Germinal center (tissue), 1 donor: ENCODE data around the gene CNOT1.
"Not testable (repeated sequence)": the region's sequence is repeated elsewhere in the genome, so short reads cannot be mapped to it uniquely, and the experiment has no call there.

Source experiments
- DNase-seq: peaks from one replicate; pipeline ENCODE4 v3.0.0; 2012; ENCODE audit warnings: mixed read lengths, low spot score

CNOT1 gene

DNA sequence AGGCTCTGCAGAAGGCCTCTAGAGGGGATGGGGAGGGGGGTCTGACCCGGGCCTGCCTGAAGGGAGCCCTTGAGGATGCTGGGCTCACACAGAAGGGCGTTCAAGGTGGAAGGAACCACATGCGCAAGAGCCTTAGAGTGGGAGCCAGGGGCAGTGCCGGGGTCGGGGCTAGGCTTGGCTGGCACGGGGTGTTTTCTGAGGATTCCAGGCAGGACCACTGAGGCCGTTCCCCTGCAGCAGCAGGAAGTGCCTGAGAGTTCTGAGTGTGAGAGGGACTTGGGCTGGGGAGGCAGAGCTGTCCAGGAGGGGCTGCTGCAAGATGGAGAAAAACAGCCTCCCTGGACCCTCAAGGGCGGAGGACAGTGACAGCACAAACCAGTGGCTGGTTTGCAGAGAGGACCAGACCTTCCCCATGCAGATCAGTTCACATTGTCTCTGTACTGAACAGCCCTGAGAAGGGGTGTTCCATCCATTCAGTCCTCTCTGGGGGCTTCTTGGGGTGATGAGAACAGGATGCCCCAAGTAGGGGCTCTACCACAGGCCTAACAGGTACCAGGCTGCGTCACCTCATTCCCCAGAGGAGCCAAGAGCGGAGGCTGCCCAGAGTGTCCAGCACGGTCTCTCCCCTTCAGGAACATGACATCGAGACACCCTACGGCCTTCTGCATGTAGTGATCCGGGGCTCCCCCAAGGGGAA lies 126.3 kb downstream of the CNOT1 start:
- DNase-seq = no peak

DNA sequence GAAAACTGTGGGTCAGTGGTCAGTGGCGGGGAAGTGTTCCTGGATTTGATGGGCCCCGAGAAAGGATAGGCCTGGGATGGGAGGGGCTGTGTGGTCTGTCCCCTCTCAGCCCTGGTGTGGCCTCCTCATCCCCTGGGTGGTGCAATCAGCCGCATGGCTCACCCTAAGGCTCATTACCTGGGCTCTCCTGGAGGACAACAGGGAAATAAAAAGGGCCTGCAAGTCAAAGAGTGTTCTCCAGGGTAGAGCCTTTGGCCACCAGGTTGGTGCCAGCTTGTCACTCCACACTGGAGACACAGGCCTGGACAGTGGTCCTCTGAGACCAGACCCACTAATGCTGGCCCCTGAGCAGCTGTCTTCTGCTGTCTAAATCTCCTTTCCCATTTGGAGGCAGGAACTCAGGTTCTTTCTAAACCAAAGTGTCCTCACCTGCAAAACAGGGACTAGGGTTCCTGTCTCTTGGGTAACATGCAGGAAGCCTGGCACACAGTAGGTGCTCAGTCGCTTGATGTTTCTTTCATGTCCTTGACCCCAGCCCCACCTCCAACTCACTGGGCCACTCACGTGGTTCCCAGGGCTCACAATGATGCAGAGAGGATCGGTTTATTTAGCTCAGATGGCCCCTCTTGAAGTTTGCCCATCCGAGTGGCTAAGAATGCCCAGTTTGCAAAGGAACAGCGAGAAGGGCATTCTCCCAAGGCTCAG lies 127.3 kb downstream of the CNOT1 start:
- DNase-seq = no peak

DNA sequence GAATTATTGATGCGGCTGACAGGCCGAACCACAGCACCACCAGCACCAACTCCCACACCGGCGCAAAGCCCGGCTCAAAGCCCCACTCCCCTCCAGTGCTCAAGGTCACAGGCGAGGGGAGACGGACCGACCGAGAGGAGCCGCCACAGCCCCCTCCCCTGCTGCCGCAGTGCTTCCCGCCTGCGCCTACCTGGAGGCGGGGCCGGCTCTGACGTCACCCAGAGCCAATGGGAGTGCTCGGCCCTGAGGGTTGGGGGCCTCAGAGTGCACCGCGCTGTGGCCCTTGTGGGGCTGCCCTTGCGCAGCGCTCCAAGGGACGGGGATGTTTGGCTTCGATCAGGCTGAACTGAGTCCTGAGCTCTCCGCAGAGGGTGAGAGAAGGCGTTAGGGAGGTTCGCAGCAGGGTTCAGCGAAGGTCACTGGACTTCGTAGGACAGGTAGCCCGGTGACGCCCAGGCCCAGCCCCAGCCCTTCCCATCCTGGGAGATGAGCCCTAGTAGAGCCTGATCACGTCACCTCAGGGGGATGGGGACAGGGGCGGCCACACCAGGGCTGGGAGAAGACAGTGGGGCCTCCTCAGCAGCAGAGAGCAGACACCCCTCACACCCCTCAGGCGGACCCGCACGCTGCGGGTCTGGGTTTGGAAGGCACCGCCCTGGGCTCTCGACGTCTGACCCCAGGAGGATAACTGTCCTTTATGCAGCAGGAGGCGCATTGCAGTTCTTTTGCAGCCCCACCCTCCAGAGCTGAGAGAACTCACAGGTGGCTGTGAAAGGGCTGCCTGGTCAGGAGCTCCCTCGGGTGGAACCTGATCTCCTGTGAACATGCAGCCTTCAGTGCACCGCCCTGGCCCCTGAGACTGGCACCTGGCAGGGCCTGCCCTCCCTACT lies 128.1 kb downstream of the CNOT1 start:
- DNase-seq = peak; percentile 44

DNA sequence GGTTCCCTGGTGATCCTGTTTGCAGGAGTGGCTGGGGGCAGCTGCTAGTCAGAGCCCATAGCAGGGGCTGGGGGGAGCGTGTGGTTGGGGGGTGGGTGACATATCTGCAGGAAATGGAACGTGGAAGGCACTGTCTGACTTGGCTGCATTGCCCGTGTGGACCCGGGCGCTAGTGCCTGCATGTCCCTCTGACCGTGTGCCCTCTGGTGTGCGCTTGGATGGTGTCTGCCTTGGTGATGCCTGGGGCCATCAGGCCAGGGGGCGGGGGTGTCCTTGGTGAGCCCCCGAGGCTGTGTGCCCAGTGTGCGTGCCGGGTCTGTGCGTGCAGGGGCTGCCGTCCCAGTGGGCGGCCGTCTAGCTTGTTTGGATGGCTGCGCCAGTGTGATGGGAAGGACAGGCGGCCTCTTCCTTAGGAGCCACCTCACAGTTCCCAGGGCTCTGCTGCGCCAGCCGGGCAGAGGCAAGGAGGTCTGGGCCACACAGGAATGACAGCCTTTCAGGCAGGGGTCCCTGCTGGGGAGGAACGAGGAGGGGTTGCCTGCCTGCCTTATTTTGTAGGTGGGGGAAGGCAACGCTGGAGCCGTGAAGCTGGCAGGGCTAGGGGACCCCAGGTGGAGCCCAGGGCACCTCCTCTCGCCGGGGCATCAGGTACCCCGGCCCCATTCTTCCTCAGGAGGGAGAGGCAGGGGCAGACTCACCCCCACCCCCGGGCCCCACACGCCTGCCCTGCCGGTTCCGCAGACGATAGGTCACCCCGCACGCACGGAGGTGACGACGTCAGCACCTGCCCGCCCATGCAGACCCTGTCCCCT lies 129.0 kb downstream of the CNOT1 start:
- DNase-seq = no peak

DNA sequence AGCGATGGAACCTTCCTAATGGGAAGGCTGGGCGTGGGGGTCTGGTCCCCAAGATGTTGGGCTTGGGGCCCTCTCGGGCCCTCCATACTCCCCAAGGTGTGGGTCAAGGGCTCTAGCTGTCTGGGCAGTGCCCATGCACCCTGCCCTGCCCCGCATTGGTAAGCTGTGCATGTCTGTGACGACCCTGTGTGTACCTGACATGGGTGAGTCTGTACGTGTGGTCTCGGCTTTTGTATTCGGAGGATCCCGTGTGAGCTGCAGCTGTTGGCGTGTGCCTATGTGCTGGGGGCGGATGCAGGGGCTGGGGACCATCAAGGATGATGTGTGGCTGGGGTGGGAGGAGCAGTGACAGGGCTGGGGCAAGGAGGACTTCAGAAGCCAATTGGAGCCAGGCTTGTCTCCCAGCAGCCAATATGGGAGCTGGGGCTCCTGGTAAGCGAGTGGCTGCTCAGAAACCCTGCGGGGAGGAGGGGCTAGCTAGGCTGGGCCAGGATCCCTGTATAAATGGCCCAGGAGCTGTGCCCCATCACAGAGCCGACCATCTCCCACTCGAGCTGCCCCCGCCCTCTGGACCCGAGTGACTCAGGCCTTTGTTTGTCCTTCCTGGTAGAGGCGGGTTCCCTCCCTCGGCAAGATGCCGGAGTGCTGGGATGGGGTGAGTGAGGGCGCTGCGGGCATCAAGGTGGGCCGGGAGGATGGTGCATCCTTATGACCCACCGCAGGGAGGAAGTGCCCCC lies 129.8 kb downstream of the CNOT1 start, which contains the start of gene NDRG4:
NDRG4 (plus strand) TSS at position 529 of the 737 bp plus-strand sequence; CDS start at position 635, 106 bp downstream.
- DNase-seq = peak; percentile 82

DNA sequence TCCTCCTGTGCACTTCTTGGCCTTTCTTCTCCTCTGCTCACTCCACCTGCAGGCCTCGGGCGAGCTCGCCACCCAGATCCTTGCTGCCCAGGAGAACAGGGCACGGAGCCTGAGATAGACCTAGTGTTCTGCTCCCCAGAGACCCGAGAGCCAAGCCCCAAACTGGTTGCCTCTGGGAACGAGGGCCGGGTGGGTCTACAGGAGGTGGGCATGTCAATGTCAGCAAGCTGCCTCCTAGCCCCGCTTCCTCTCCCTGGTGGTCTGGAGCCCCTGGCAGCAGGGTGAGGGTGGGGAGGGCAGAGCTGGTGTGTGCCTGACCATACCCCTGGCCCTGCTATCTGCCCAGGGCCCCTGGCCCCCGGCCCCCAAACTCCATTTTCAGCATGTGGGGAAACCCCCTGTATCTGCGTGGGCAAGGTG lies 130.5 kb downstream of the CNOT1 start:
- DNase-seq = no peak

DNA sequence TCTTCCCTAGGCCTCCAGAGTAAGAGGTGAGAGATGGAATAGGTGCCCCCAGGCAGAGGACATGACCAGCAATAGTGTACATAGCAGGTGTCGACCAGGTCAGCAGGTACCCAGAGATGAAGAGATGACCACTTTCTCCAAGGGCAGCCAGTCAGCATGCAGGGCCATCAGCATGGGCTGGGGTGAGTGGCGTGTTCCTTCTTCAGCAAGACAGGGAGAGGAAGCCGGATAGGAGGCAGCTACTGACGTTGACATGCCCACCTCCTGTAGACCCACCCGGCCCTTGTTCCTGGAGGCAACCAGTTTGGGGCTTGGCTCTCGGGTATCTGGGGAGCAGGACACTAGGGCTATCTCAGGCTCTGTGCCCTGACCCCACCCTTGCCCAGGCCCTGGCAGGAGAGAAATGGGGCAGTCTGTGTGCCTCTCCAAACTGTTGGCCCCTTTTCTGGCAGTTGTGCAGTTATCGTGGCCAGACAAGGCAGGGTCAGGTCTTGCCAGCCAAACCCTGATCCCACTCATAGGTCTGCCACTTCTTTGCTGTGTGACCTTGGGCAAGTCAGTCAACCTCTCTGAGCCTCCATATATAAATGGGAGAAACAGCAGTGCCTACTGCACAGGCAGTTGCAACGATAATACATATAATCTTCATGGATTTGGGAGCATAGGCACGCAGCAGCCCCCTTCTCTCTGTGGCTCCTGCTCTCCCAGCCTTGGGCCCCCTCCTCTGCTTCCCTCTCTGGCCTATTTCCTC lies 131.1 kb downstream of the CNOT1 start:
- no peak for DNase-seq

DNA sequence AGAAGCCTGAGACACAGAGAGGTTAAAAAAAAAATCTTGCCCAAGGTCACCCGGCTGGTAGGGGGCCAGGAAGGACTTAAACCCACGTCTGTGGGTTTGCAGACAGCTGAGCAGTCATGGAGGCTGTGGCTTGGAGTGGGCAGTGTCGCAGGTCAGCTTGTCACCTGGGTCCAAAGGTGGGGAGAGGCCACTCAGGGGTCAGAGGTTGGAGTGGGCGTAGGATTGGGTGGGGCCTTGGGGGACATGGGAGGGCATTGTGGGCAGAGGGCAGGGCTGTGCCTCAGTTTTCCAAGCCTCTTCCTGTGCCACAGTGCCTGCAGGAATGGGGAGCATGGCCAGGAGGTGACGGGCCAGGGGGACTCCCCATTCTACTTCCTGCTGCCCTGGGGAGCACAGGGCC lies 131.7 kb downstream of the CNOT1 start:
- no peak for DNase-seq

DNA sequence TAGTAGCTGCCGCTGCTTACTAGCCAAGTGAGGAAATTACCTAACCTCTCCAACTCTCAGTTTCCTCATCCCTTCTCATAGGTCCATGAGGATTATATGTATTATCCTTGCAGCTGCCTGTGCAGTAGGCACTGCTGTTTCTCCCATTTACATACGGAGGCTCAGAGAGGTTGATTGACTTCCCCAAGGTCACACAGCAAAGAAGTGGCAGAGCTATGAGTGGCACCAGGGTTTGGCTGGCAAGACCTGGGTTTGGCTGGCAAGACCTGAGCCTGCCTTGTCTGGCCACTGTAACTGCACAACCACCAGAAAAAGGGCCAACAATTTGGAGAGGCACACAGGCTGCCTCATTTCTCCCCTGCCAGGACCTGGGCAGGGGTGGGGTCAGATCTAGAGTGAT lies 132.2 kb downstream of the CNOT1 start:
- DNase-seq = no peak

DNA sequence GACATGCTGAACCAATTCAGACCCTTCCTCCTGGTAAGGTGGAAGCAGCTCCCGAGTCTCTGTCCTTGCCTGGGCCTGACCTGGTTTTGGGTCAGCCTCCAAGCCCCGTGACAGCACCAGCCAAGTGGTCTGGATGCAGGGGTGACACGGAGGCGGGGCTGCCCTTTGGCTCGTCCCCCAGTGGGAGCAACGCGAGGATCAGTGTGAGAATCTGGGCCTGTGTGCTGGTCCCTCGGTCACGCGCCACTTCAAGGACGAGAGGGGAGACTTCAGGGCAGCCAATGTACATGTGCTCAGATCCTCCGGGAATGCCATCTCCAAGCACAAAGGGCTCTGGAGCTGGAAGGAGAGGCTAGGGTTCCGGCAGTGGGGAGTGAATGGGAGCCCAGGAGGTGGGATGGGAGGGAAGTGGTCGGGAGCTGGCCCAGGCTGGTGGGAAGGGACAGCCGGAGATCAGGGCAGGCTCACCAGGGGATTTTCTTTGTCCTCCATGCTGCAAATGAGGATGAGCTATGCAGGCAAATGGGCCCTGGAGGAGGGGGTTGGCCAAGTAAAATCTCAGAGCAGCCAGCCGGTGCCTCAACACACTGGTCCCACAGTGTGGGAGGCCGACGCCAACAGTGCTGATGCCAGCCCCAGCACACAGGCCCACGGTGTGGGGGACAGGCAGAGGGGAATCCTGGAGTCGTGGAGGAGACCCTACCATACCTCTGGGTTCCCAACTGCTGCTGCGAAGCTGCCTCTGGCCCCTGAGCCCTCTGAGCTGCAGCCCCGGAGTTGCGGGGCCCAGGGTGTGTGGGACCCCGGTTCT lies 133.9 kb downstream of the CNOT1 start:
- no peak for DNase-seq

DNA sequence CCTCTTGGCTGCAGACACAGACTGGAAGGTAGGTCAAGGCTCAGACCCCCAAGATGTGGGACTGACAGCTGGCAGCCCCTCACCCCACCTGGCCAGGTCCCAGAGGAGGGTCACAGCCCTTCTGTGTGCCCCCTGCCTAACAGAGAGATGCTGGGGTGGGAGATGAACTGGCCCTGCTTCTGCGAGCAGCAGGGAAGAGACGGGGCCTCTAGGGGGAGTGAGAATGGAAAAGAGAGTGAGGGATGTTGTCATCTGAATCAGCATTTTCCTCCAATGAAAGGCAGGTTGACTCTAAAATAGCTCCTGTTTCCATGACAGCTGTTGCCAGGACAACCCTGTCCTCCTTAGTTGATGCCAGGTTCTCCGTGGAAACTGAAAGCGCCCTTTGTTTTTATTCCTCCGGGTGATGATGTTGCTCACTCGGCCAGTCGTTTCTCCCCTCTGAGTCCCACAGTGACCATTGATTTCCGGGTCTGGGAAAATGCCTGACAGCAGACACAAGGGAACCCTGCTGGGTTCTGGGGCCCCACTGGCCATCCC lies 134.6 kb downstream of the CNOT1 start:
- DNase-seq = peak; percentile 69

DNA sequence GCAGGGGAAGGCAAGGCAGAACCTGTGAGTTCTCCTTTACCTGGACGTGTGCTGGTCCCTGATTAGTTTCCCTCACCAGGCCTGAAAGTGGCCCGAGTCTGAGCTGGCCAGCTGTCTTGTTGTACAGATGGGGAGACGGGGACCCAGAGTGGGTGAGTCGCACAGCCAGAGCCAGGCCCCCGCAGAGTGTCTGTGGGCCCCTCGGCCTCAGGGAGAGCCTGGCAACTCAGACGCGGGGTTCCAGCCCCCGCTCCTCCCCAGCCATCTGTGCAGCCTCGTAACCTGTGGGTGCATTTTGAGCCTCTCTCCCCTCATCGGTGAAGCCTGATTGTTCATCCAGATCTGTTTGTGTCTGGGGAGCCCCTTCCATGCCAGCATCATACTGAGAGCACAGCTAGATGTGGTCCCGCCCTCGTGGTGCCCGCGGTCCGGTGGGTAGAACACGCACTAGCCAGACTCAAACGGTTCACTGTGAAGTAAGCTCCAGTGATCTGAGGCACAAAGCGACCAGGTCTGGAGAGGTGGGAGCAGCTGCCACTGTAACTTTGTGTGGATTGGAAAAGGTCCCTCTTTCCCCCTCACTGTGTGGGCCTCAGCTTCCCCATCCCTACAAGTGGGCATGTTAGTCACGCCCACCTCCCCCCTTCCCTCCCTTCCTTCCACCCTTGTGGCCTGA lies 135.7 kb downstream of the CNOT1 start:
- no peak for DNase-seq

DNA sequence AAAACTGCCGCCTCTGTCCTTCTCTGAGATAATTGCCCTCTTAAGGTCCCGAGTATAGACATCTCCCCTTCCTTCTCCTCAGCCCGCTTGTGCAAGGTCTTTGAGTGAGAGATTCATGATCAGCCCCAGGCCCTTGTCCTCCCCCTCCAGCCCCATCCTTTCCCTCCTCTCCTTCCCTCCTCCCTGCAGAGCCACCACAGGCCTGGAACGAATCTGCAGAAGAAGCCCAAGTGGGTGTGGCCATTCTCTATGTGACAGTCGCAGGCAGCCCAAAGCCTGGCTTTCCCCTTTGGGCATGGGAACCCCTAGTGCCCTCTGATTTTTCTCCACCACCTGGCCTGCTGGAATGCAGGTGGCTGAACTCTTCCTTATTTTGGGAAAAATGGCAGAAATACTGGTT lies 136.9 kb downstream of the CNOT1 start:
- no peak for DNase-seq

DNA sequence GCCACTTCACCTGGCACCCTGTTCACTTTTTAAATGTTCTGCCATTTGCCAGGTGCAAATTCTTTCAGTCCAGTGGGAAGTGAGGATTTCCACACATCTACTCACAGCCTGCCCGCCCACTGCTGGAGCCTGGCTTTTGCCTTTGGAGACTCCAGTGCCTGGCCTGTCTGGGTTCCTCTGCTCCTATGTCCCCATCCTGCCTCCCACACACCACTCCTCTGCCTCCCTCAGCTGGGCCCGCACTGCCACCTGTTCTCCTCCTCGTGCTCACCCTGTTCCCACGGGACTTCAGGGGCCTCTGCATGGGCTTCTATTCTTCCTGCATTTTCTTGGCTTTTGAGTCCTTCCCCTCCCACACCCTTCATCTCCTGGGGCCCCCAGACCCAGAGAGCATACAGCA lies 137.6 kb downstream of the CNOT1 start:
- DNase-seq = no peak

DNA sequence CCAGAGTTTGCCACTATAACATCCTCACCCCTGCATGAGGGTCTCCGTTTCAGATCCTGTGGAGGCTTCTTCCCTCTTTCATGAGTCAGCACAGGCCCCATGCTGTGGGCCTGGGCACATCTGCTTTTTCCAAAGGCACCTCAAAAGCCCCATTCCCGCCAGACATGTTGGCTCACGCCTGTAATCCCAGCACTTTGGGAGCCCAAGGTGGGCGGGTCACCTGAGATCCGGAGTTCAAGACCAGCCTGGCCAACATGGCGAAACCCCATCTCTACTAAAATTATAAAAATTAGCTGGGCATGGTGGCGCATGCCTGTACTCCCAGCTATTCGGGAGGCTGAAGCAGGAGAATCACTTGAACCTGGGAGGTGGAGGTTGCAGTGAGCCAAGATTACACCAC lies 139.1 kb downstream of the CNOT1 start:
- not testable (repeated sequence) for DNase-seq

DNA sequence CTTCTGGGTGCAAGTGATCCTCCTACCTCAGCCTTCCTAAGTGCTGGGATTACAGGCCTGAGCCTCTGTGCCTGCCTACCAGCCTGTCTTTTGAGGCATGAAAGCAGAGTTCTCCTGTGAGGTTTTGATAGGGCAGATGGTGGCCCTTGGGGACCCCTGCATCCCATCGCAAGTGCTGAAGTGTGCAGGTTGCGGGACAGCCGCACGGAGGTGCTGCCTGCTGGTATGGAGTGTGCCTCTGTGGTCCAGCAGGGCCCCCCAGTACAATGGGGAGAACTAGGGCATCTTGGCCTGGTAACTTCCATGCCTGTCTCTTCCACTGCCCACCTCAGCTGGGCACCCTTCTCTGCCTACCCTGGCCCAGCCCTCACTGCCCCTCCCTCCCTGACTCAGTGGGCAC lies 139.6 kb downstream of the CNOT1 start:
- no peak for DNase-seq

DNA sequence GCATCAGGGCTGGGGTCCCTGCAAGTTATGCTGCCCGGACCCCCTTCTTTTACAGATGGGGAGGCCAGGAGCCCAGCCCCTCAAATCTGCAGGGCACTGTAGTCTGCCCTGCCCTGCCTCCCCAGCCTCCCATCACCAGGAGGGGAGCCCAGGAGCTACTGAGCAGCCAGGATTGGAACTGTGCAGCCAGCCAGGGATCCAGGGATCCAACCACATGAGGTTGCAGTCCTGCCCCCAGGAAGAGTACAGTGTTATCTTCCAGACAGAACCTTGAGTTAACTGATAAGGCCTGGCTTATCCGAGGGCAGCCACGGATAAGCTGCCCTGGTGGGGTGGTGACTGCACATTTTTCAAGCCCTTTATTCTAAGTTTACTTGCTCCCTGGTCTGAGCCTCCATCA lies 141.1 kb downstream of the CNOT1 start:
- no peak for DNase-seq

DNA sequence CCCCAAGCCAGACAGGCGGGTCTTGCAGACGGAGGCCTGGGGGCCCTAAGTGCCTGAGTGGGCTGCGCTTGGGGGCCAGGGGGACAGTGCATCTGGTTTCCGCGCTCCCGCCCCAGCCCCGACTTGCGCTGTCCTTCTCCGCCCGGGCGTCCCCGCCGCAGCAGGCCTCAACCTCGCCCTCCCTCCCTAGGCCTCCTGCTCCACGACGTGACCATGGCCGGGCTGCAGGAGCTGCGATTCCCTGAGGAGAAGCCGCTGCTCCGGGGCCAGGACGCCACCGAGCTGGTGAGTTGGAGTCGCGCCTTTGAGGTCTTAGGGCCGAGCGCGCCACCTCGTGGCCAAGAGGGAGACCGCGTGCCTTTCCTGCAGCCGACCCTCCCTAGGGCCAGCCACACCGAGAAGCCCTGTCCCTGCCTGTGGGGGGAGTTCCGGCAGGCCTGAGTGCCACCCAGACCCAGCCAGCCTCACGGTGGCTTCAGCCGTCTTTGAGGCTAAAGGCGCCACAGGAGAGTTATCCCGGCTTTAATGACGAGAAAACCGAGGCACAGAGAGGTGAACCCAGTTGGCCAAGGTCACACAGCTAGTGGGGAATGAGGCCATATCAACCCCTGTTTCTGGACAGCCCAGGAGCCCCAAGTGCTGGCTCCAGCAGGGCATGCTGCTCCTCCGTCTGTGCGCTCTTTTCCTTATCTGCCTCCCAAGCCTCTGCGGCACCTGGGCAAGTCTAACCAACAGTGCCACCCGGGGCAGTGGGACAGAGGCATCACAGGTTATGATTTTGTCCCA lies 141.9 kb downstream of the CNOT1 start:
- peak; percentile 86 for DNase-seq
